ENCODE data around the gene LMAN2L. TPM values are rescaled to one million over a fixed set of nuclear protein-coding genes. Genes with fewer than 3 reads are reported as not detected.

LMAN2L gene
- total RNA-seq, 1 donor from 2014 or later: 27.9 TPM

DNA sequence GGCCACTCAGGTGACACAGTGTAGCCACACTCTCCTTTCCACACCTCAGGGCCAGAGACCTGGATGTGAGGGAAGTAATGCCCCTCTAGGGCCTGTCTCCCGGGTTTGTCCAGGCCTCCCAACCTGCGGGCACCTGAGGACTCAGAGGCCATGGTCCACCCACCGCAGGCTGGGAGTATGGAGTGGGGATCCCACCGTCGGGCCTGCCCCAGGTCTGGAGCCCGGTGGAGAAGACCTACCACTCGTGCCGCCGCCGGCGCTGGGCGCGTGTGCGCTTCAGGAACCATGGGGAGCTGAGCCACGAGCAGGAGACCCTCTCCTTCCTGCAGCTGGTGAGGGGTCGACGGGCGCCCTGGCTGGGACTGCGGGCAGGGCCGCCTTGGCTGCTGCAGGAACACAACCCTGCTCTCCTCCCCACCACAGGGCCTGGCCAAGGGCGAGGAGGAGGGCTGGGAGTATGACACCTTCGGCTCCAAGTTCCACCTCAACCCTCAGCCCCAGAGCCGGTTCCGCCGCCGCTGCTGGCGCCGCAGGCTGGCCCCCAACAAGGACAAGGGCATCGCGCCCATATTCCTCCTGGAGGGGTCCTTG is 48.7 kb downstream of the LMAN2L start:
- TF ChIP-seq, protein P1, sequence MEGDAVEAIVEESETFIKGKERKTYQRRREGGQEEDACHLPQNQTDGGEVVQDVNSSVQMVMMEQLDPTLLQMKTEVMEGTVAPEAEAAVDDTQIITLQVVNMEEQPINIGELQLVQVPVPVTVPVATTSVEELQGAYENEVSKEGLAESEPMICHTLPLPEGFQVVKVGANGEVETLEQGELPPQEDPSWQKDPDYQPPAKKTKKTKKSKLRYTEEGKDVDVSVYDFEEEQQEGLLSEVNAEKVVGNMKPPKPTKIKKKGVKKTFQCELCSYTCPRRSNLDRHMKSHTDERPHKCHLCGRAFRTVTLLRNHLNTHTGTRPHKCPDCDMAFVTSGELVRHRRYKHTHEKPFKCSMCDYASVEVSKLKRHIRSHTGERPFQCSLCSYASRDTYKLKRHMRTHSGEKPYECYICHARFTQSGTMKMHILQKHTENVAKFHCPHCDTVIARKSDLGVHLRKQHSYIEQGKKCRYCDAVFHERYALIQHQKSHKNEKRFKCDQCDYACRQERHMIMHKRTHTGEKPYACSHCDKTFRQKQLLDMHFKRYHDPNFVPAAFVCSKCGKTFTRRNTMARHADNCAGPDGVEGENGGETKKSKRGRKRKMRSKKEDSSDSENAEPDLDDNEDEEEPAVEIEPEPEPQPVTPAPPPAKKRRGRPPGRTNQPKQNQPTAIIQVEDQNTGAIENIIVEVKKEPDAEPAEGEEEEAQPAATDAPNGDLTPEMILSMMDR (IDR thresholded peaks at IDR 0.05; ENCODE audit: borderline replicate concordance): no peak
- Histone ChIP-seq H3K4me3 (no peak overlapping the region), H3K27me3 (ENCODE audit: low read depth) (no peaks in the 10 kb centered on the region), H3K4me1 (peaks cover 3% of the 10 kb centered on the region), H3K27ac (replicated peaks) (no peak overlapping the region), H3K9me3 (replicated peaks) (no peaks in the 10 kb centered on the region), H3K36me3 (no peaks in the 10 kb centered on the region)
- intact Hi-C loops (cut with micrococcal nuclease): no loop called here
- DNase-seq: no peak

DNA sequence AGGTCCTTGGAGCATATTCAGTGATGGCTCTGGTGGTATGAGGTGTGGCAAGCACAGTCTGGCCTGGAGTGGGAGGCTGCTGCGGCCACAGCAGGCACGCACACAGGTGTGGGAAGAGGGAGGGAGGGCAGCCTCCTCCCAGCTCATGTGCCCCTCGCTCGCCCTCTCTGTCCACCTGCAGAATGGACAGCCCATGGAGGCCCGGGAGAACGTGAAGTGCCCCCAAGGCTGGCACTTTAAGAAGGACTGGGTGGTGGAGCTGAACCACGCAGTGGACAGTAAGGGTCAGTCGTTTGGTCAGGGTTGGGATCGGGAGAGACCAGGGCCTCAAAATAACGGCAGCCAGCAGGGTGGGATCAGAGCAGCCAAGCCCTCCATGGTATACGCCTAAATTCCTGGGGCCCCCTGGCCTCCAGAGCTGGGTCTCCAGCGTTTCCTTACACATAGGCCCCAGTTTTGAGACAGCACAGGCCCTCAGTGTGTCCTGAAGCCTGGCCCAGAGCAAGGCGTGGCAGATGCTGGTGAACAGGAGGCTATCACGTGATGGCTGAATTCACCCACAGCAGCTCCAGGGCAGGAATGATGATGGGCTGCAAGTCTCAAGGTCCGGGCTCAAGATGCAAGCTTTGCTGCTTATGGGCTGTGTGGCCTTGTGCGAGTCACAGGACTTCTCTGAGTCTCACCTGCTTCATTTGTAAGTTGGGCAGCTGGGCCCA is 49.4 kb downstream of the LMAN2L start:
- no peaks in the 10 kb centered on the region for H3K36me3 ChIP-seq
- intact Hi-C loops (cut with micrococcal nuclease): no loop called here
- DNase-seq: no peak
- TF ChIP-seq, protein P1 (IDR thresholded peaks at IDR 0.05; ENCODE audit: borderline replicate concordance): no peak
- H3K4me1 ChIP-seq: peaks cover 10% of the 10 kb centered on the region
- no peaks in the 10 kb centered on the region for H3K9me3 ChIP-seq (replicated peaks)
- H3K27ac ChIP-seq (replicated peaks): no peak overlapping the region
- no peak overlapping the region for H3K4me3 ChIP-seq
- no peaks in the 10 kb centered on the region for H3K27me3 ChIP-seq (ENCODE audit: low read depth)

GRCh38 chr2:96689431-96689991 is 50.4 kb downstream of the LMAN2L start:
- H3K36me3 ChIP-seq: no peaks in the 10 kb centered on the region
- TF ChIP-seq, protein P1 (IDR thresholded peaks at IDR 0.05; ENCODE audit: borderline replicate concordance): no peak
- no peak overlapping the region for H3K27ac ChIP-seq (replicated peaks)
- H3K4me1 ChIP-seq: peaks cover 13% of the 10 kb centered on the region
- no peak overlapping the region for H3K4me3 ChIP-seq
- no peaks in the 10 kb centered on the region for H3K27me3 ChIP-seq (ENCODE audit: low read depth)
- intact Hi-C loops (cut with micrococcal nuclease): no loop called here
- no peaks in the 10 kb centered on the region for H3K9me3 ChIP-seq (replicated peaks)
- no peak for DNase-seq

DNA sequence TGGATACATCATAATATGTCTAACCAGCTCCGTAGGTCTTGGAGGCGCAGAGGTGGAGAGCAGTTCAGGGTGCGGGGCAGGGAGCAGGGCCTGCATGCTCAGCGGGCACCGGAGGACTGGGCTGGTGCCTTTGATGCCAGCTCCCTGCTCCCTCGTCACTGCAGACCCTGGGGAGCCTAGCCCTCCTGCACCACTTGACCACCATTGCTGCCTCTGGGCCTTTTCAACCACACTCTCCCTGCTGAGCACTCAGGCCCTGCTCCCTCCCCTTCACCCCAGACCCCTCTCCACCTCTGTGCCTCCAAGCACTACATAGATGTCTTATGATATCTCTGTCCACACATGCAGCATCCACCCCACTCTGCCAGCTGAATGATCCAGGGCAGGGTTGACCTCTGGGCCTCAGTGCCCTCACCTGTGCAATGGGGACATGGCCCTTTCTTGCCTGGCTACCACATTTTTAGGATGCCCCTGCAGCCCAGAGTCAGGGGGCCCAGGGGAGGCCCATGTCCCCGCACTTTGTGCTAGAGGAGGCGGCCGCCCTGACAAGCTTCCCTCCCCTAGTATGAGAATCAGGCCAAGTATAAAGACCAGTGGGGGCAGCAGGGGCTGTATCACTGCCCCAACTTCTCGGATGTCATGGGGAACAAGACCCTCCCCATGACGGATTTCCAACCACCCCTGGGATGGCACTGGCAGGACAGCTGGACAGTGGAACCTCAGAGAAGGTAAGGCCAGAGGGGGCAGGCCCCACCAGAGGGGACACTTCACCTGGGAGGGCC is 51.0 kb downstream of the LMAN2L start:
- TF ChIP-seq, protein P1 (IDR thresholded peaks at IDR 0.05; ENCODE audit: borderline replicate concordance): no peak
- intact Hi-C loops (cut with micrococcal nuclease): no loop called here
- no peaks in the 10 kb centered on the region for H3K27me3 ChIP-seq (ENCODE audit: low read depth)
- no peaks in the 10 kb centered on the region for H3K9me3 ChIP-seq (replicated peaks)
- peaks cover 13% of the 10 kb centered on the region for H3K4me1 ChIP-seq
- no peak overlapping the region for H3K4me3 ChIP-seq
- H3K36me3 ChIP-seq: no peaks in the 10 kb centered on the region
- DNase-seq: no peak
- H3K27ac ChIP-seq (replicated peaks): no peak overlapping the region

Measured in left ventricle myocardium inferior (tissue), 1 donor.